DND-41 (cell line): Measurements from ENCODE around the gene CSHL1.

ENCODE experiments used
- CTCF ChIP-seq: IDR thresholded peaks from 2 replicates; pipeline ENCODE4 v1.5.1; 2012; ENCODE audit warnings: borderline replicate concordance, low read length, moderate library complexity, mild to moderate bottlenecking; ENCODE audit not compliant: poor library complexity, severe bottlenecking; ENCODE audit errors: extremely low read depth
- EZH2 ChIP-seq: IDR thresholded peaks from 3 replicates; pipeline ENCODE4 v1.6.1; 2012; ENCODE audit warnings: borderline replicate concordance, low read depth, mild to moderate bottlenecking, moderate library complexity, low read length, inconsistent platforms; ENCODE audit not compliant: severe bottlenecking

- TF ChIP-seq CTCF (no peak), EZH2 (no peak)
Measured at GRCh38 chr17:63934183-63935112, 23.4 kb upstream of the CSHL1 start.
